ENCODE results near the gene JARID2. TPM values are rescaled to one million over a fixed set of nuclear protein-coding genes. Genes with fewer than 3 reads are reported as not detected.
A peak's percentile ranks its signal among the peaks of the same experiment; 100 is the strongest.

Gene JARID2
- total and polyA plus RNA-seq, 10 of the 15 experiments (the other 5 are each of a cell fraction or from before 2014, with no cell fraction given) = 4.2 to 21.6 (median 11.7) TPM

- ATAC-seq (peak; percentile 38), FAIRE-seq (peak; percentile 35), DNase-seq (ENCODE audit: low read depth, low spot score) (no peak)
- TF ChIP-seq PML (IDR thresholded peaks at IDR 0.05; ENCODE audit: low read length) (no peak), POU2F2 (IDR thresholded peaks at IDR 0.05; ENCODE audit: borderline replicate concordance, low read depth, low read length) (peak; percentile 87; the same call in 2 of the 3 replicates), ZNF384 (IDR thresholded peaks at IDR 0.05; ENCODE audit: borderline replicate concordance, low read depth, low read length) (no peak)
- Histone ChIP-seq H3K4me1 (ENCODE audit: control insufficient read depth, insufficient read depth, low read length) (peaks cover 60% of the 10 kb centered on the region), H3K36me3 (ENCODE audit: control insufficient read depth in 2 of 2, insufficient read depth in 2 of 2, low read length in 1 of 2) (peaks cover 0 to 3% of the 10 kb centered on the region in 2 experiments; a peak in 1 of 4 replicates), H3K9ac (ENCODE audit: control insufficient read depth, insufficient read depth, low read length) (no peak overlapping the region; the same call in 1 of the 2 replicates), H3K4me2 (ENCODE audit: control insufficient read depth, insufficient read depth) (peak overlapping the region; percentile 77), H3K27me3 (replicated peaks in 1 of 2; ENCODE audit: control insufficient read depth in 2 of 2, insufficient read depth in 2 of 2, low read length in 1 of 2) (no peaks in the 10 kb centered on the region), H3K27ac (ENCODE audit: control insufficient read depth, insufficient read depth) (peak overlapping the region; percentile 14), H3K9me3 (replicated peaks; ENCODE audit: control insufficient read depth, insufficient read depth, low read length) (no peaks in the 10 kb centered on the region), H2AFZ (ENCODE audit: control insufficient read depth, low read depth, low read length) (no peak overlapping the region; the same call in 1 of the 2 replicates), H3K79me2 (ENCODE audit: control insufficient read depth, insufficient read depth, low read length) (peaks cover 88% of the 10 kb centered on the region), H4K20me1 (ENCODE audit: control insufficient read depth, insufficient read depth) (no peaks in the 10 kb centered on the region; the same call in 1 of the 2 replicates), H3K4me3 (peak overlapping the region; percentile 38; the same call in 1 of the 2 replicates)
- no TSS peak for BruUV-seq (replicated peaks)
- ChIA-PET POLR2A (interaction anchor here (0.7 to 1.4 kb wide), 4 partner anchors 19 to 120 kb away, joined by 3 to 5 read pairs (median 3); no protein-coding TSS in a partner anchor), CTCF (interaction anchor here (0.9 to 8.2 kb wide), 4 partner anchors 38 to 130 kb away, joined by 3 to 146 read pairs (median 39); no protein-coding TSS in a partner anchor), SMC1A (ENCODE audit: uncharacterized antibody, unreplicated experiment) (interaction anchor here (0.9 to 11.8 kb wide), 8 partner anchors 15 to 131 kb away, joined by 3 to 123 read pairs (median 54); no protein-coding TSS in a partner anchor), RAD21 (ENCODE audit: unreplicated experiment) (interaction anchor here (0.6 to 8.2 kb wide), 6 partner anchors 26 to 131 kb away, joined by 3 to 63 read pairs (median 3); no protein-coding TSS in a partner anchor)
- in situ Hi-C loops (cut with MboI) = loop anchor here (5.0 to 10.0 kb wide), 2 partner anchors 133 to 1170 kb away; no protein-coding TSS in a partner anchor
- whole genome bisulfite sequencing (ENCODE audit: insufficient coverage, insufficient replicate concordance, low lambda C conversion rate, missing lambda C conversion rate) = 62% methylated on average over 4 of the region's 4 CpGs
- intact Hi-C loops (cut with micrococcal nuclease; ENCODE audit: unreplicated experiment) = loop anchor here (5.0 kb wide), 2 partner anchors 508 to 1173 kb away; no protein-coding TSS in a partner anchor
Measured at GRCh38 chr6:15384901-15385300, 139.0 kb downstream of the JARID2 start.

- H3K27ac ChIP-seq (ENCODE audit: control insufficient read depth, insufficient read depth) = no peak overlapping the region
- 90% methylated on average over 6 of the region's 6 CpGs for WGBS (ENCODE audit: insufficient coverage, insufficient replicate concordance, low lambda C conversion rate, missing lambda C conversion rate)
- in situ Hi-C loops (cut with MboI) = loop anchor here (5.0 to 10.0 kb wide), 2 partner anchors 133 to 1171 kb away; no protein-coding TSS in a partner anchor
- DNase-seq (ENCODE audit: low read depth, low spot score) (no peak), ATAC-seq (no peak), FAIRE-seq (no peak)
- H3K9ac ChIP-seq (ENCODE audit: control insufficient read depth, insufficient read depth, low read length) = no peak overlapping the region
- peaks cover 0 to 2% of the 10 kb centered on the region in 2 experiments; a peak in 3 of 4 replicates for H3K36me3 ChIP-seq (ENCODE audit: control insufficient read depth in 2 of 2, insufficient read depth in 2 of 2, low read length in 1 of 2)
- POLR2A ChIA-PET = interaction anchor here (1.0 to 1.4 kb wide), 3 partner anchors 25 to 54 kb away, joined by 3 to 4 read pairs (median 3); no protein-coding TSS in a partner anchor
- BruUV-seq (replicated peaks) = no TSS peak
- no peak overlapping the region for H3K4me3 ChIP-seq
- H3K4me2 ChIP-seq (ENCODE audit: control insufficient read depth, insufficient read depth) = no peak overlapping the region
- H2AFZ ChIP-seq (ENCODE audit: control insufficient read depth, low read depth, low read length) = no peak overlapping the region
- peaks cover 90% of the 10 kb centered on the region for H3K79me2 ChIP-seq (ENCODE audit: control insufficient read depth, insufficient read depth, low read length)
- RAD21 ChIA-PET (ENCODE audit: unreplicated experiment) = interaction anchor here (0.6 to 8.2 kb wide), 5 partner anchors 13 to 137 kb away, joined by 3 to 63 read pairs (median 5); no protein-coding TSS in a partner anchor
- H3K9me3 ChIP-seq (replicated peaks; ENCODE audit: control insufficient read depth, insufficient read depth, low read length) = no peaks in the 10 kb centered on the region
- intact Hi-C loops (cut with micrococcal nuclease; ENCODE audit: unreplicated experiment) = loop anchor here (5.0 kb wide), 2 partner anchors 508 to 1173 kb away; no protein-coding TSS in a partner anchor
- peaks cover 66% of the 10 kb centered on the region for H3K4me1 ChIP-seq (ENCODE audit: control insufficient read depth, insufficient read depth, low read length)
- SMC1A ChIA-PET (ENCODE audit: uncharacterized antibody, unreplicated experiment) = interaction anchor here (1.0 to 11.8 kb wide), 10 partner anchors 16 to 132 kb away, joined by 4 to 123 read pairs (median 60); no protein-coding TSS in a partner anchor
- no peaks in the 10 kb centered on the region; the same call in 1 of the 2 replicates for H4K20me1 ChIP-seq (ENCODE audit: control insufficient read depth, insufficient read depth)
- CTCF ChIA-PET = interaction anchor here (0.6 to 8.2 kb wide), 4 partner anchors 15 to 131 kb away, joined by 3 to 146 read pairs (median 39); no protein-coding TSS in a partner anchor
- H3K27me3 ChIP-seq (replicated peaks in 1 of 2; ENCODE audit: control insufficient read depth in 2 of 2, insufficient read depth in 2 of 2, low read length in 1 of 2) = no peaks in the 10 kb centered on the region
- TF ChIP-seq SMARCA5 (IDR thresholded peaks at IDR 0.05) (no peak), HSF1 (IDR thresholded peaks at IDR 0.05; ENCODE audit: low read depth, low read length) (no peak), FOXM1 (IDR thresholded peaks at IDR 0.05; ENCODE audit: low read depth, low read length) (no peak), NFXL1 (IDR thresholded peaks at IDR 0.05; ENCODE audit: borderline replicate concordance) (no peak), ASH2L (IDR thresholded peaks at IDR 0.05; ENCODE audit: borderline replicate concordance, low read depth) (no peak), RUNX3 (IDR thresholded peaks at IDR 0.05; ENCODE audit: low read length) (no peak), CHD1 (IDR thresholded peaks at IDR 0.05; ENCODE audit: low read depth, low read length) (no peak), PML (IDR thresholded peaks at IDR 0.05; ENCODE audit: low read length) (no peak), IKZF1 (conservative IDR thresholded peaks at IDR 0.05) (no peak), EZH2 (IDR thresholded peaks at IDR 0.05; ENCODE audit: borderline replicate concordance, control insufficient read depth, low read depth, low read length) (no peak)
Measured at GRCh38 chr6:15385521-15385920, 139.7 kb downstream of the JARID2 start.
